Stimulated activated CD4-positive, alpha-beta T cell treated with anti-CD3 and anti-CD28 coated beads, TNF-alpha, amount 100 ng/mL, for 24 hours (primary cell): Measurements from ENCODE around the gene COL26A1.
A peak's percentile ranks its signal among the peaks of the same experiment; 100 is the strongest.
"Not testable (repeated sequence)": the region's sequence is repeated elsewhere in the genome, so short reads cannot be mapped to it uniquely, and the experiment has no call there.

Source experiments
- DNase-seq, 3 experiments: peaks; one replicate each; pipeline ENCODE4 v3.0.0-alpha.2; 2020; ENCODE audit warnings: low read depth in 3 of 3

Gene COL26A1

GRCh38 chr7:101362334-101363195 lies at the start of gene COL26A1:
Gene COL26A1, plus strand, starts transcription at chr7:101362875. Its CDS starts 158 bp downstream, at chr7:101363033.
- no peak for DNase-seq

GRCh38 chr7:101315336-101315735 lies 47.3 kb upstream of the COL26A1 start:
- DNase-seq, result peak; percentile 27 to 37 (median 31)

- no peak for DNase-seq
Measured at GRCh38 chr7:101319401-101319800, 43.3 kb upstream of the COL26A1 start.

DNA sequence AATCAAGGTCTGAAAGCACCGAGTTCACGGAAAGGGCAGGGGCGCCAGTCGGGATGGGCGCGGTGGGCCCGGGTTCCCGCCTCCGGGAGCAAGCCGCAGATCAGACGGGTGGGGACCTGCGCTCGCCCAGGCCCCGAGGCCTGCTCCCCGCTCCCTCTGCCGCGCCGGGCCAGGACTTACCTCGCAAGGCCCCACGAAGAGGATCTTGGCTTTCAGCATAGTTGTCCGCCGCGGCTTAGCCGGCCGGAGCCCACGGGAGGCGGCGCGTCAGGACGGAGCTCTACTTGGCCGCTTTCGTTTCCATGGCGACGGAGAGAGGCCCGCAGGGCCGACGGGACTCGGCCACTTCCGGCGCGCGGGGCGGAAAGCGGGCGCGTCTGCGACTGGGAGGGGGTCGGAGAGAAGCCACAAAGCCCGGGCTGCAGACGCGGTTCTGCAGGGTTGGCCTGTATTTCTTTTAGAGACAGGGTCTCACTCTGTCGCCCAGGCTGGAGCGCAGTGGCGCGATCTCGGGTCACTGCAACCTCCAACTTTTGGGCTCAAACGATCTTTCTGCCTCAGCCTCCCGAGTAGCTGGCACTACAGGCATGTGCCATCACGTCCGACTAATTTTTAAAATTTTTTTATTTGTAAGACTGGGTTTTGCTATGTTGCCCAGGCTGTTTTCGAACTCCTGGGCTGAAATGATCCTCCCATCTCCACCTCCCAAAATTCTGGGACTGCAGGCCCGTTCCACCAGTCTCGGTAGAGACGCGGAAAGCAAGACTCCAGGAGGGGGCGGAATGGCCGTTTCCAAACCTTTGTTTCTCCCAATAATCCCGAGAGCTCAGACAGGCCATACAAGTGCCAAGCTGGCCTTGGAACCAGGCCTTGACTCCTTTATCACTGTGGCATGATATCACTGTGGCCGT lies 40.9 kb upstream of the COL26A1 start, which contains the start of gene IFT22:
Gene IFT22, minus strand, starts transcription at position 322 of the 911 bp plus-strand sequence. Its CDS starts 103 bp downstream, at position 219.
- DNase-seq, result peak; percentile 68 to 85 (median 78)

DNA sequence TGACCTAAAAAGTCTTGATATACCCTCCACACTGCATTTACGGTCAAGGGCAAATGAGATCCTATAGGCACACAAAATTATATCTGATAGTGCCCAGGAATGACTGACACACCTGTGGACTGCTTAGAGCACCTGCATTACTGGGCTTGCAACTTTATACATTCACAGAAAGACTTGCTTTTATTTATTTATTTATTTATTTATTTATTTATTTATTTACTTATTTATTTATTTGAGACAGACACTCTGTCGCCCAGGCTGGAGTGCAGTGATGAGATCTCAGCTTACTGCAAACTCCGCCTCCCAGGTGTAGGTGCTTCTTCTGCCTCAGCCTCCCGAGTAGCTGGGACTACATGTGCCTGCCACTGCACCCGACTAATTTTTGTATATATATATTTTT lies 34.5 kb upstream of the COL26A1 start:
- no peak for DNase-seq

GRCh38 chr7:101330011-101330484 lies 32.6 kb upstream of the COL26A1 start:
- no peak for DNase-seq

GRCh38 chr7:101332026-101332425 lies 30.6 kb upstream of the COL26A1 start:
- no peak for DNase-seq

DNA sequence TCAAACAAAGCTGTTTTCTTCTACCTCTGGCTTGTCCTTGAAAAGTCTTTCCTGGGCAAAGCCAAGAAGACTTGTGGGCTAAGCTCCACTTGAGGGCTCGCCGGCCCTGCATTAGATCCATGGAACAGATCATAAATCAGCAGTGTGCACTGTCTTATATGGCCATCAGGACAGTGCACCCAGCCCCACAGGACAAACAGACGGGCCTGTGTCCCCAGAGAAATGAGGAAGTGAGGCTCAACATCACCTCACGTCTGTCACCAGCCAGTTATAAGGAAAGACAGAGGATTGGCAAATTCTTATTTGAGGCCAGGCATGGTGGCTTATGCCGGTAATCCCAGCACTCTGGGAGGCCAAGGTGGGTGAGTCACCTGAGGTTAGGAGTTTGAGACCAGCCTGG lies 28.8 kb upstream of the COL26A1 start:
- no peak for DNase-seq

GRCh38 chr7:101340379-101340778 lies 22.3 kb upstream of the COL26A1 start:
- no peak for DNase-seq

DNA sequence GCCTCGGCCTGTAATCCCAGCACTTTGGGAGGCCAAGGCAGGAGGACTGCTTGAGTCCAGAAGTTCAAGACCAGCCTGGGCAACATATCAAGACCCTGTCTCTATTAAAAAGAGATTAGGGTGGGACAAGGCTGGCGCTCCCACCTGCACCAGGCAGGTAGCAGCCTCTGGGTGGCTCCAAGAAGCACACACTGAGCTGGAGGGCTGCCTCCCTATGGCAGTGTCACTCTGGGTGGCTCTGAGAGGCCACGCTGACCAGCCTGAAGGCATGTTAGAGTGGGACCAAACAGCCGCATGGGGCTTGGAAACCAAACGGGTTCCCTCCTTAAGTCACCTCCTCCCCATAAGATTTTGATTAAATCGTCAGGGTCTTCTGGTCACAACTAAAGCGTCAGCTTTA lies 19.8 kb upstream of the COL26A1 start:
- no peak for DNase-seq

DNA sequence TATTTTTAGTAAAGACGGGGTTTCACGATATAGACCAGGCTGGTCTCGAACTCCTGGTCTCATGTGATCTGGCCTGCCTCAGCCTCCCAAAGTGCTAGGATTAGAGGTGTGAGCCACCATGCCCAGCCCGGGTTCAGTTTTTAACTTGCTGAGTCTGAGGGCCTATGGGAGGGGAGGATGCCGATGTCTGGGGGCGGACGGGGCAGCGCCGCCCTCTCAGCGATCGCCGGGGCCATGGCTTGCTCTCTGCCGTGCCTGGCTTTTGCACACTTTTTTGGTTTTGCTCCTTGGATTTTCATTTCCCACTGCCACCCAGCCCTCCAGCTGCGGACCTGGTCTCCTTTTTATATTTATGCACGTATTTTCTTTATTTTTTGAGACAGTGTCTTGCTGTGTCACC lies 15.2 kb upstream of the COL26A1 start:
- DNase-seq, result no peak

- DNase-seq, result not testable (repeated sequence)
Measured at GRCh38 chr7:101348456-101349067, 14.1 kb upstream of the COL26A1 start.

- not testable (repeated sequence) for DNase-seq
Measured at GRCh38 chr7:101349300-101349699, 13.4 kb upstream of the COL26A1 start.

- no peak for DNase-seq
Measured at GRCh38 chr7:101352920-101353308, 9.8 kb upstream of the COL26A1 start.

- no peak for DNase-seq
Measured at GRCh38 chr7:101357433-101357832, 5.2 kb upstream of the COL26A1 start.

- no peak for DNase-seq
Measured at GRCh38 chr7:101363196-101363733, 590 bp downstream of the COL26A1 start.

GRCh38 chr7:101363734-101364374 lies 1.2 kb downstream of the COL26A1 start:
- DNase-seq, result peak; percentile 40 to 68 (median 47)

GRCh38 chr7:101365956-101366355 lies 3.3 kb downstream of the COL26A1 start:
- DNase-seq, result no peak

DNA sequence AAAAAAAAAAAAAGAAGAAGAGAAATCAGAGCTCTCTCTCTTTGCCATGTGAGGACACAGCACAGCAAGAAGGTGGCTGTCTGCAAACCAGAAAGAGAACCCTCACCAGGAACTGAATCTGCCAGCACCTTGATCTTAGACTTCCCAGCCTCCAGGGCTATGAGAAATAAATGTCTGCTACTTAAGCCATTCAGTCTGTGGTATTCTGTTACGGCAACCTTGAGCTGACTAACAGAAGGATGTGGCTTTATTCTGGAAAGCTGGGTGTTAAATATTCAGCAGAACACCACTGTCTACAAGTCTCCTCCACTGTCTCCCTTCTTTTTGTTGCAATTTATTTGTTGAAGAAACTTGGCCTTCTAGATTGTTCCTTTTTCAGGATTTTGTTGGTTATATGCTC lies 5.0 kb downstream of the COL26A1 start:
- no peak for DNase-seq

GRCh38 chr7:101368422-101369165 lies 5.9 kb downstream of the COL26A1 start:
- DNase-seq, result no peak
